ENCODE data around the gene SET.

DNA sequence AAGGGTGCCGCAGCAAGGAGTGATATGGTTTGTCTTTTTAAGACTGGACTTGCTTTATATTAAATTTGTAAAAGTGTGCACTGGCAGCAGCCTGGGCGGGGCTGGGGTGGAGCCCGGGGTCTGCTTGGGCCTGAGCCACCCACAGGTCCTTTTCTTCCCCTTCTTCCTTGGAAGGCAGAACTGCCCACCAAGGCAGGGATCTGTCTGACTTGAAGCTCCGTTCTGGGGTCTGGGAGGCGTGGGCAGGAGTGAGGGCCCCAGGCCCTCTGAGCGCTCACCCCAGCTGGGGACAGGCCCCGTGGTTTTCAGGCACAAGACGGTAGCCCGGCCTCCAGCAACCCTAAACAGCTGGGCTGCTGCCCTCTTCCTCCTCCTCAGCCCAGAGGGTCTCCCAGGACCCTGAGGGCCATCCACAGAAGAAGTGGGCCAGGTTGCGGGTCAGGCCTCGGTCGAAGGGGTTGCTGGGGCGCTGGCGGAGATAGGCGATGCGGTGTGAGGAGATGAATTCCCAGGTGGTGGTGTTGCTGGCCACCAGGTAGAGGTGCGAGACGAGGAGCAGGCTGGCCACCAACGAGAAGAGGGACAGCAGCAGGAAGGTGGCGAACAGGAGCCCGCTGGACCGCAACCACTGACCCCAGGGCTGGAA is 31.9 kb downstream of the SET start:
- TF ChIP-seq, protein P1, sequence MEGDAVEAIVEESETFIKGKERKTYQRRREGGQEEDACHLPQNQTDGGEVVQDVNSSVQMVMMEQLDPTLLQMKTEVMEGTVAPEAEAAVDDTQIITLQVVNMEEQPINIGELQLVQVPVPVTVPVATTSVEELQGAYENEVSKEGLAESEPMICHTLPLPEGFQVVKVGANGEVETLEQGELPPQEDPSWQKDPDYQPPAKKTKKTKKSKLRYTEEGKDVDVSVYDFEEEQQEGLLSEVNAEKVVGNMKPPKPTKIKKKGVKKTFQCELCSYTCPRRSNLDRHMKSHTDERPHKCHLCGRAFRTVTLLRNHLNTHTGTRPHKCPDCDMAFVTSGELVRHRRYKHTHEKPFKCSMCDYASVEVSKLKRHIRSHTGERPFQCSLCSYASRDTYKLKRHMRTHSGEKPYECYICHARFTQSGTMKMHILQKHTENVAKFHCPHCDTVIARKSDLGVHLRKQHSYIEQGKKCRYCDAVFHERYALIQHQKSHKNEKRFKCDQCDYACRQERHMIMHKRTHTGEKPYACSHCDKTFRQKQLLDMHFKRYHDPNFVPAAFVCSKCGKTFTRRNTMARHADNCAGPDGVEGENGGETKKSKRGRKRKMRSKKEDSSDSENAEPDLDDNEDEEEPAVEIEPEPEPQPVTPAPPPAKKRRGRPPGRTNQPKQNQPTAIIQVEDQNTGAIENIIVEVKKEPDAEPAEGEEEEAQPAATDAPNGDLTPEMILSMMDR (conservative IDR thresholded peaks at IDR 0.05) = no peak
- no peak for TF ChIP-seq ZFX (IDR thresholded peaks at IDR 0.05)

Measured in C4-2B (cell line).